ENCODE data around the gene ALG9.
"Not testable (repeated sequence)": the region's sequence is repeated elsewhere in the genome, so short reads cannot be mapped to it uniquely, and the experiment has no call there.

ALG9 gene, protein sequence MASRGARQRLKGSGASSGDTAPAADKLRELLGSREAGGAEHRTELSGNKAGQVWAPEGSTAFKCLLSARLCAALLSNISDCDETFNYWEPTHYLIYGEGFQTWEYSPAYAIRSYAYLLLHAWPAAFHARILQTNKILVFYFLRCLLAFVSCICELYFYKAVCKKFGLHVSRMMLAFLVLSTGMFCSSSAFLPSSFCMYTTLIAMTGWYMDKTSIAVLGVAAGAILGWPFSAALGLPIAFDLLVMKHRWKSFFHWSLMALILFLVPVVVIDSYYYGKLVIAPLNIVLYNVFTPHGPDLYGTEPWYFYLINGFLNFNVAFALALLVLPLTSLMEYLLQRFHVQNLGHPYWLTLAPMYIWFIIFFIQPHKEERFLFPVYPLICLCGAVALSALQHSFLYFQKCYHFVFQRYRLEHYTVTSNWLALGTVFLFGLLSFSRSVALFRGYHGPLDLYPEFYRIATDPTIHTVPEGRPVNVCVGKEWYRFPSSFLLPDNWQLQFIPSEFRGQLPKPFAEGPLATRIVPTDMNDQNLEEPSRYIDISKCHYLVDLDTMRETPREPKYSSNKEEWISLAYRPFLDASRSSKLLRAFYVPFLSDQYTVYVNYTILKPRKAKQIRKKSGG

DNA sequence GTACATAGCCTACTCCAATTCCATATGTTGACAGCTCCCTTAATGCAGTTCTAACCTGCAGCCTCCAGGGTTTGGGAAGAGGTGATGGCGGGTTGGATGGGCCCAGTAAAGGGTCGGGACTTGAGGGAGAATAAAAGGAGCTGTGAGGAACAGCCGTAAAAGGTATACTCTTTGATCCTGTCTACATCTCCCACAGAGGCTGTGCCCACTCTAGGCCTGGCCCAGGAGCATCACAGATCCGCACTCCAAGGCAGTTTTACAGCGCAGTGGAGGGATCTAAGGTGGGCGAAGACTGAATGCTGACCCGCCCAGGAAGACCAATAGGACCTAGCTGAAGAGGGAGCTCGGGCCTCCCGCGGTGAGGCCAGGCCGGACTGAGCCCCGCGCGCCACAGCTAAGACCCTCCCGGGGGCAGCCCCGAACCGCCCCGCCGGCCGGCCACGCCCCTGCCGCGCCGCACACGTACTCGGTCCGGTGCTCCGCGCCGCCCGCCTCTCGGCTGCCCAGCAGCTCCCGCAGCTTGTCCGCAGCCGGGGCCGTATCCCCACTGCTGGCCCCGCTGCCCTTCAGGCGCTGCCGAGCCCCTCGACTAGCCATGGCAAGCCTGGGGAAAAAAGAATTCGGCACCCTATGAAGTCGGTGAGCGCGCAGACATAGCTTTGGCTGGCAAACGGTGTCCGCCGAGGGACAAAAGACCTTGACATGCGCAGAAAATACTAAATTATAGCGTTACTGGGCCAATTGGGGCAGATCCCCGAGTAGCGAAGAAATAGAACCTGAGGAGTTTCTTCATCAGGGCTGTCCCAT lies at the start of gene ALG9:
Gene ALG9, minus strand, starts transcription at position 696 of the 807 bp plus-strand sequence. Its CDS starts 99 bp downstream, at position 597.
- DNase-seq = no peak

DNA sequence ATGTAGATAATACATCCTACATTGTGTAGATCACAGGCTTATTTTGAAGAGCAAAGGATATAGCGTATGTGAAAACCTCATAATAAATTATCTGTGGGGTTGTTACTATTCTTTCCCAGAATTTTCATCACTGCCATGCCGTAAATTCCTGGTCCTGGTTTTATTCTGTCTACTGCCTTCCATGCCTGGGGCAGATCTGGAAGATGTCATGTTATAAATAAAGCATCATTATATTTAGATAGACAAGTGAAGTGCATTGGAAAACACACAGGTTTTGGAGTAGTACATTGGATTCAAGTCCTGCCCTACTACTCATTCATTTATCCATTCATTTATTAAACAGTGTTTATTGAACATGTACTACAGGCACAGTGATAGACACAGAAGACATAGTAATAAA lies 49.5 kb upstream of the ALG9 start:
- DNase-seq = no peak

DNA sequence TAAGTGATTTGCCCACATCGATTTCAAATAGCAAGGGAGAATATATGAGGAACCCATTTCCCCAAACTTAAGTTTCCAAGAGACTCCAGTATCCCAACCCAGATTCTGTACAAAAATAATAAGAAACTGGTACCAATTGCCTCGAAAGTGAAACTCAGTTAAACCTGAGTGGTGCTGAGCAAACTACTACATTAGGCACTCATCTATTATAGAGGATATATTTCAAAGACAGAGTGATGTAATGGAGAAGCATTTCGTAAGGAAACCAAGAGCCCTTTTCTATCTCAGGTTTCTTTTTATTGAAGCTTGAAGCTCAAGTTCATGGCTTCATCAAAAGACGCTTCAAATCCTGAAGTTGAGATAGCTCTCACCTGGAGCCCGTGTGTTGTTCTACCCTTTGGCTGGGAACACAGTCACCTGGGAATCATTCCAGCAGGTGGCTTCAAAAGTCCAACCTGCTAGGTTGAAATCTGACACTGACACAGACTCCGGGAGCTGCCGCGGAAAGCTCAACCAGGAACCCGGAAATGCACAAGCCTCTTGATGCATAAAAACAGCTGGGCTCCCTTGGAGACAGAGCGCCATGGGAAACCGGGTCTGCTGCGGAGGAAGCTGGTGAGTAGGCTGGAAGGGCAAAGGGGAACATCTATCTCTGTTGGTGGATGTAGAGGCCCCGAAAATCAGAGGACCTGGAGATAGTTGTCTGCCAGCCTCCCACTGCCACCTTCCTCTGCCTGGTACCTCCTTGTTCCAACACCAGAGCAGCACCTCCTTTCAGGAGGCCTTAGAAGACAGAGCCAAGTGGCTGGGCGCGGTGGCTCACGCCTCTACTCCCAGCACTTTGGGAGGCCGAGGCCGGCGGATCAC lies 47.2 kb upstream of the ALG9 start, which contains the start of gene C11orf52:
Gene C11orf52, plus strand, starts transcription at position 524 of the 867 bp plus-strand sequence. Its CDS starts 60 bp downstream, at position 584.
- no peak for DNase-seq

DNA sequence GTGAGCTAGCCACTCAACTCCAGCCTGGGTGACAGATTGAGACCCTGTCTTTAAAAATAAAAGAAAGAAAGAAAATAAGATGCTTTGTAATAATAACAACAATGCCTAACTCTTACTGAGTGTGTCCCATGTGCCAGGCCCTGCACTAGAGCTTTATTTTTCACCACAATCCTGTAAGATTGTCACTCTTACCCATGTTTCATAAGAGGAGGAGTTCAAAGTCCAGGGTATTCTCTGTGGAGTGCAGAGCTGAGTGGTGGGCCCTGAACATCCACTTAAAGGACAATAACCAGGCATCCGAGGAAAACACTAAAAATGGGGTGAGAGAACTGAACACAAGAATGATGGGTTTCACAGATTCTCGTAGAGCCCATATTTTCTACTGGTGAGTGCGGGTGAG lies 46.4 kb upstream of the ALG9 start:
- no peak for DNase-seq

DNA sequence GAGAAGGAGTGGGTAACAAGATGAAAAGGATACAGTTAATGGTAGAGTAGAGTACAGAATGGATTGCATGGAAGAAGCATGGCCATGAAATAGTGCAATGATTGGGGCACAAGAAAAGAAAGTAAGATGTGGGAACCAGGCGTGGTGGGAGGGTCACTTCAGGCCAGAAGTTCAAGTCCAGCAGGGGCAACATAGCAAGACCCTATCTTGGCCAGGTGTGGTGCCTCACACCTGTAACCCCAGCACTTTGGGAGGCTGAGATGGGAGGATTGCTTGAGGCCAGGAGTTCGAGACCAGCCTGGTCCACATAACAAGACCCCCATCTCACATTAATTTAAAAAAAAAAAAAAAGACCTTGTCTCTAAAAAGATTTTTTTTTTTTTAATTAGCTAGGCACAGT lies 45.9 kb upstream of the ALG9 start:
- no peak for DNase-seq

DNA sequence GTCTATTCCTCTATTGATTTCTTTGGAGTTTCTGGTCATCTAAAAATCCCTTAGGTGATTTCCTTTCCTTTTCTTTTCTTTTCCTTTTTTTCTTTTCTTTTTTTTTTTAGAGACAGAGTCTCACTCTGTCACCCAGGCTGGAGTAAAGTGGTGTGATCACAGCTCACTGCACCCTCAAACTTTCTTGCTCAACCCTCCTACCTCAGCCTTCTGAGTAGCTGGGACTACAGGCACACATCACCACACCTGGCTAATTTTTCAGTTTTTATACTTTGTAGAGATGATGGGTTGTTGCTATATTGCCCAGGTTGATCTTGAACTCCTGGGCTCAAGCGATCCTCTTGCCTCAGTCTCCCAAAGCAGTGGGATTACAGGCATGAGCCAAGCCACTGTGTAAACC lies 45.4 kb upstream of the ALG9 start:
- DNase-seq = no peak

DNA sequence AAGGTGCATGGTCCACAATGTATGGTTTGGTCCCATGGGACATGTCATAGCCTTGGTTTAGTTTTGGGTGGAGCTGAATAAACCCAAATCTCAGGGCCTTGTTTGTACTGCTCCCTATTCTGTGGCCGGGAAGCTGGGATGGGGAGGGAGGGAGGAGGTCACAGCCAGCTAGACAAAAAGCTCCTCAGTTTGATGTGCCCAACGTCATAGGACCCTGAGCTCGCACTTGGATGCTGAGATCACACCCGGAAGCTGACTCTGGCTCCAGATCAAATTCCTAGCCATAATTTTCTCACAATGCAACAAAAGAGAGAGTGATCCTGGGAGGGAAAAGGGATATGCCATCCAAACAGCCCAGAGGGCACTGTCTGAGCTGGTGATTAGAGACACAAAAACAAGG lies 42.6 kb upstream of the ALG9 start:
- DNase-seq = no peak

DNA sequence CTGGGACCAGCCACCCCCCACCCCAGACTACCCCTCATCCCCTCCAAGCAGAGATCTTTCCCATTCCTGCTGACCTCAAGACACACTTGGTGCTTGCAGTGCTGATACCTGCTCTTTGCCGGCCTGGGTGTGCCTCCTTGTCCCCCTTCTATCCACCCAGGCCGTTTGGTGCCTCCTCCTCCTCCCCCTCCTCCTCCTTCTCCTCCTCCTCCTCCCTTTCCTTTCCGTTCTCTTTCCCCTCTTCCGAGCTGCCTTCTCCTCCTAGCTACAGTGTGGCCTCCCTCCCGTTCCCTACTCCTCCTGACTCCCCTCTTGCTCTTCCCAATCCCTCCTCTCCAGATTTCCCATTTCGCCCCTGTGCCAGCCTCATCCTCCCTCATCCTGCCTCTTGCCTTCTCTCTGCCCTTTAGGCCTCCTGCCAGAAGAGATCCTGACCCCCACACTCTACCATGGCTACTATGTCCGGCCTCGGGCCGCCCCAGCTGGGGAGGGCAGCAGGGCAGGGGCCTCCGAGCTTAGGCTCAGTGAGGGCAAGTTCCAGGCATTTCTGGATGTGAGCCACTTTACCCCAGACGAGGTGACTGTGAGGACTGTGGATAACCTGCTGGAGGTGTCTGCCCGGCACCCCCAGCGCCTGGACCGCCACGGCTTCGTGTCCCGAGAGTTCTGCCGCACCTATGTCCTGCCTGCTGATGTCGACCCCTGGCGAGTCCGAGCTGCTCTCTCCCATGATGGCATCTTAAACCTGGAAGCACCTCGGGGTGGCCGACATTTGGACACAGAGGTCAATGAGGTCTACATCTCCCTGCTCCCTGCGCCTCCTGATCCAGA lies 41.9 kb upstream of the ALG9 start:
- DNase-seq = no peak

DNA sequence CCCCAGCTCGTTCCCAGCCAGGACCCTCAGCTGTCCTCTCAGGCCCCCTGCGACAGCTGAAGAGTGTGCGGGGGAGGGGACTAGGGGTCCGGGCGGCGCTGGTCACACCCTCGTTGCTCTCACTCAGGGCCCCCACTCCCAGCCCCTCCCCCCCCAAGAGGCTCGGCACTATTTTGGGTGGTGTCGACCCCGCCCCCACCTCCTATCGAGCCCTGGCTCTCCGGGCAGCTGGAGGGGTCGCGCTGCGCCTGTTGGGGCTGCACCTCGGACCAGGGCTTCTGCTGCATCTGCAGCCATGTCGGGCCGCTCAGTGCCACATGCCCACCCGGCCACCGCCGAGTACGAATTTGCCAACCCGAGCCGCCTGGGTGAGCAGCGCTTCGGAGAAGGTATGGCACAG lies 41.2 kb upstream of the ALG9 start, which contains the start of gene HSPB2:
Gene HSPB2, plus strand, starts transcription at position 200 of the 400 bp plus-strand sequence. Its CDS starts 96 bp downstream, at position 296.
- DNase-seq = no peak

DNA sequence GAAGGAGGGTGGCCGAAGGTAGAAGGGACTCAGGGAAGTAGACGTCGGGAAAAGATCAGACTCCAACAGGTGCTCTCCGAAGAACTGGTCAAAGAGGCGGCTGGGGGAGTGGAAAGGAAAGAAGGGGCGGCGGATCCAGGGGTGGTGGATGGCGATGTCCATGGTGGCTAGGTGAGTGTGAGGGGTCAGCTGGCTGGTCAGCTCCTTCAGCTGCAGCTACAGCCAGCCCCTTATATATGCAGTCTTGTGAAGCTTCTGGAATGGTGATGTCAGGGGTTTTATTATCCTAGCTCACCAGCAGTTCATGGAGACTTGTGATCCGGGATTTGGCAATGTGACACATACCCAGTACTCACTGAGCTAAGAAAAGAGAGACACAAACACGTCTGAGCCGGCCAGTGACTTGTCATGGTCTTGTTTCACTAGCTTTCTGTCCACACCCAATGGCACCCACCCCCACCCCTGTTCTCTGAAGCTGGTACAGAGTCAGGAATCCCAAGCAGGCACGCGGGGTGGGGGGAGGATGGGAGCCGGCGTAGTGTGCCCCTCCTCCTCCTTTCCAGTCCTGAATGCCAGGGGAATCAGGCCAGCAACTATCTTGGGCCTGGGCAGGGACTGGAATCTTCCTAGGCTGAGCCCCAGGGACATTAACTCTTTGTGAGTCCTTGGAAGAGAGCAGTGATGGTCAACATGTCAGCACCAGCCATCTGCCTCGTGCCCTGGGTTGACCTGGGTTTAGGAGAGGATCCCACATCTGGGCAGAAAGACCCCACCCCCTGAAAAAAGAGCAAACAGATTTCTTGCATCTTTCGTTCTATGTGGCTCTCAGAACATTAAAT lies 40.4 kb upstream of the ALG9 start, which contains the start of gene CRYAB:
Gene CRYAB, minus strand, starts transcription at position 208 of the 839 bp plus-strand sequence. Its CDS starts 46 bp downstream, at position 162.
- no peak for DNase-seq

DNA sequence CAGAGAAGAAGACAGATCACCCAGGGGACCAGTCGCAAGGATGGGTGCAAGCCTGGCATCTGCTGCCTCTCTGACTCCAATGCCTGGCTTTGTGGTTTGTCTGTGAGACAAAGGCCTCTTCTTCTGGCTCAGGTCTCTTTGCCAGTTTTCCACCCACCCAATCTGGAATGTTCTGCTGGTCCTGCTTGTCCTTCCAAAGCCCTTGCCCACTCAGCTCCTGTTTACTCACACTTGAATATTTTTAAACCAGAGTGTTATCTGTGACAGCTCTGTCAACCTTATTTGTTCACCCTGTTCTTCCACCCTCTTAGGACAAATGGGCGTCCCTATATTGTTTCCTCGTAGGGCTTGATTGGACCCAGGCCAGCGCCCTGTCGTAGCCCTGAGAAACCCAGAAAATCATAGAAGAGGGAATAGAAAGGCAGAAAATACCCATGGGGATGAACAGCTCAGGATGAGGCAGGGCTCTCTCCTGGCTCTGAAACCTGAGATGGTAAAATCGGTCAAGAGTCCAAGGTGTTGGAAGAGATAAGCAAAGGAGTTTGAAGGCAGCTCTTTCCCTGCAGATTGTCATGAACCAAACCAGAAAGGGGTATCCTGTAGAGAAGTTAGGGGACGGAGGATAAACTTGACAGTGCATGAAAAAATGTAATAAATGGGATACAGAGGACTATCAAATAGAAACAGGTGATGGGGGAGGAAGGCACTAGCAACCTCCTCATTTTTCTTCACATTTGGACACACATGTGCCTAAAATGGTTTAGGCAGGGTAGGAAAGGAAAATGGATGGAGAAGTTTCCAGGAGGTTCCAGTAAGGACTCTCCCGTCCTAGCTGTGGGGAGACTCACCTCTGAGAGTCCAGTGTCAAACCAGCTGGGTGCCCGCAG lies 39.5 kb upstream of the ALG9 start:
- no peak for DNase-seq

DNA sequence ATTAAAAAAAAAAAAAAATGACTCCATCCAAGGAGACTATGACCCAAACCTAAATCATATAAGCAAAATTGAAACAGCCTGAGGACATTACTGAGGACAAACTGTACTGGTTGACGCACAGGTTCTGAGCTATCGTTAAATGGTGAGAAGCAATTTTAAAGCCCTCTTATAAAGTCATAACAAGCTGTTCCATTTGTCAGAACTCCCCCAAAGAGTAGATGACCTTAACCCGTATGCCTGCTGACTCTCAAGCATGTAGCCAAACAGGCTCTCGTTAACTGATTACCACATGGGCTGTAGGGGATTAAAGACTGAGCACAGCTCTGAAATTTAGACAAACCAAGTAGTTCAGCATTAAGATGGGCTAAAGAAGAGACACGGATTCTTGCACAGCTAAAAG lies 38.0 kb upstream of the ALG9 start:
- no peak for DNase-seq

DNA sequence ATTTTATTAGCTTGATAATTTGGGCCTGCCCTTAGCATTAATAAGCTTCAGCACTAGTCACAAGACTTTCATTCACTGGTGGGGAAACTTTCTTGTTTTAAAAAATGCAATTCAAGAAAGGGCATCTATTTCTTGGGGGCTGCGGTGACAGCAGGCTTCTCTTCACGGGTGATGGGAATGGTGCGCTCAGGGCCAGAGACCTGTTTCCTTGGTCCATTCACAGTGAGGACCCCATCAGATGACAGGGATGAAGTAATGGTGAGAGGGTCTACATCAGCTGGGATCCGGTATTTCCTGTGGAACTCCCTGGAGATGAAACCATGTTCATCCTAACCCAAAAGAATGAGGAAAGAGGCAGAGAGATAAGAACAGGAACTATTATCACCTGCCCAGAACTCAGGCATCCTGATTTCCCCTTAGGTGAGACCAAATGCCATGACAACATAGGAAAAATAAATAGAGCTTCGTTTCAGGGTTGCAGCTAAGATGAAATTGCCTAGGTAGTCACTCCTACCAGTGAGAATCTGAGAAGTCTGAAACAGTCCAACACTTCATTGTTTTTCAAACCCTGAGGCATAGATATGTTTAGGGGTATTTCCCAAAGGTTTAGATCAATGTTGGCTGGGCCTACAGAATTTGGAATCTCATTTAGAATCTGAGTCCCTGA lies 37.4 kb upstream of the ALG9 start:
- no peak for DNase-seq

DNA sequence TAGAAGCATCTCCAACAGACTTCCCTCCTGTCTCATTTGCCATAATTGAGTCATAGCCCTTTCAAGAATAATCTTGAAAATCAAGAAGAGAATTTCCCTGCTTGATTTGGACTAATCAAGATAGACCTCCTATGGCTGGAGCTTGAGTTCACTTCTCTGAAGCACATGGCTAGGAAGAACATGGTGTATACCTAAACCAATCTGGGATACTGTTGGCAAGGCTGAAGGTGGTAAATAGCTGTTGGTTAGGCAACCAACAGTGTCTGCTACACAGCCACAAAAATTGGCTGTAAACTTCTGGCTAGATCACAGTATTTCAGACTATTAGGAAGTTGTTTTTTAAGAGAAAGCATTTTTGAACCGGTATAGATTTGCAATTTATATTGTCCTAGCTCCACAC lies 35.3 kb upstream of the ALG9 start:
- no peak for DNase-seq

DNA sequence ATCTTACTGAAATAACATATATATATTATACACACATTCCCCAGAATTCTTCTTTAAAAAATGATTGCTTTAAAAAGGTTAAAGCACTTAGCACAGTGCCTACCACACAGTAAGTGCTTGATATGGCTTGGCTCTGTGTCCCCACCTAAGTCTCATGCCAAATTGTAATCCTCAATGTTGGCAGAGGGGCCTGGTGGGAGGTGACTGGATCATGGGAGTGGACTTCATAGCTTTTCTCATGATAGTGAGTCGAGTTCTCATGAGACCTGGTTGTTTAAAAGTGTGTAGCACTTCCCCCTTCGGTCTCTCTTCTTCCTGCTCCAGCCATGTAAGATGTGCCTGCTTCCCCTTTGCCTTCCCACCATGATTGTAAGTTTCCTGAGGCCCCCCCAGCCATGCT lies 34.0 kb upstream of the ALG9 start:
- no peak for DNase-seq

DNA sequence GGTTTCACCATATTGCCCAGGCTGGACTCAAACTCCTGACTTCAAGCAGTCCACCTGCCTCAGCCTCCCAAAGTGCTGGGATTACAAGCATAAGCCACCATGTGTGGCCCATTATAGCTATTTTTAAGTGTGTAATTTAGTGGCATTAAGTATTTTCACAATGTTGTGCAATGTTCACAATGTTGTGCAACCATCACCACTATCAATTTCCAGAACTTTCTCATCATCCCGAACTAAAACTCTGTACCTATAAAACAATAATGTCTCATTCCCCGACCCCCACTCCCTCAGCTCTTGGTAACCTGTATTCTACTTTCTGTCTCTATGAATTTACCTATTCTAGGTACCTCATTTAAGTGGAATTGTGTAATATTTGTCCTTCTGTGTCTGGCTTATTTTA lies 15.5 kb upstream of the ALG9 start:
- DNase-seq = no peak

DNA sequence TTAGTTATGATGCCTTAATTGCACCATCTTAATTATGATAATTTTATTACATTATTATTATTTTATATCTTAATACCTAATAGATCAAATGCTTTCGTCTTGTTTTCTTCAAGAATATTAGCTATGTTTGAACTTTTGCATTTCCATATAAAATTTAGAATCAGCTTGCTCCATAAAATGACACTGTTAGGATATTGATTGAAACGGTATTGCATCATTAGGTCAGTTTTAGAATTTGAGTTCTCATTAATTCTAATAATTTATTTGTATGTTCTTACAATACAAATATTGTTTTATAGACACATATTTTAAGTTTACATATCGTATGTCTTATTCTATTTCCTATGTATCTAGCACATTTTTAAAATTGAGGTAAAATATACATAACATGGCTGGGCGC lies 14.7 kb upstream of the ALG9 start:
- no peak for DNase-seq

DNA sequence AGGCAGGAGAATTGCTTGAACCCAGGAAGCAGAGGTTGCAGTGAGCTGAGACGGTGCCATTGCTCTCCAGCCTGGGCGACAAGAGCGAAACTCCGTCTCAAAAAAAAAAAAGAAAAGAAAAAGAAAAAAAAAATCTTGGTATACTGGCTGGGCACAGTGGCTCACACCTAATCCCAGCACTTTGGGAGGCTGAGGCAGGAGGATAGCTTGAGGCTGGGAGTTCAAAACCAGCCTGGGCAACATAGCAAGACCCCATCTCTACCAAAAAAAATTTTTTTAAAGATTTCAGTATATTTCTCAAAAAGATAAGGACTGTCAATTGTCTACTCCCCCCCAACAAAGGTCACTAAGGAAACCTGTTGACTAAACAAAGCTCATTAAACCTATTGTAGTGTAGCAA lies 13.7 kb upstream of the ALG9 start:
- DNase-seq = not testable (repeated sequence)

DNA sequence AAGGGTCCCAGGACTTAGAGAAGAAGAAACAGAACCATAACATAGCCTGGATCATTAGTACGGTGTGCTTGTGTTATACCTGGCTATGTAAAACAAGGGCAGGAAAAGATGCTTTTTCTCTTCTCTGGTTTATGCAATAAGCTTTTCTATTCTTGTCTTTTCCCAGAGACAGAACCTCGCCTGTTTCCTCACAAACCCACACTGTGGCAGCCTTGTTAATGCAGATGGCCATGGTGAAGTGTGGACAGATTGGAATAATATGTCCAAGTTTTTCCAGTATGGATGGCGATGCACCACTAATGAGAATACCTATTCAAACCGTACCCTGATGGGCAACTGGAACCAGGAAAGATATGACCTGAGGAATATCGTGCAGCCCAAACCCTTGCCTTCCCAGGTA lies 10.8 kb upstream of the ALG9 start:
- DNase-seq = no peak
